OCI-LY7 (cell line): ENCODE data around the gene PCBD2. TPM values are rescaled to one million over a fixed set of nuclear protein-coding genes. Genes with fewer than 3 reads are reported as not detected.

Experiments
- BruUV-seq: library from RNA; stranded (reverse); fragments of 400-500 nt; replicated peaks from 2 replicates; lab custom pipeline; 2021; lab: Mats Ljungman, UMichigan
- CTCF ChIA-PET: fragments of 300-600 bp; sonication (Branson Sonifier 250); formaldehyde crosslinking; loops from one replicate; lab custom pipeline; 2022; ENCODE audit warnings: antibody characterized with exemption; ENCODE audit not compliant: unreplicated experiment; lab: Charles Lee
- POLR2A ChIA-PET: fragments of 300-600 bp; sonication (Branson Sonifier 250); formaldehyde crosslinking; loops from one replicate; lab custom pipeline; 2022; ENCODE audit warnings: antibody characterized with exemption; lab: Charles Lee
- DNase-seq: peaks from one replicate; pipeline ENCODE4 v3.0.0-alpha.2; 2015; ENCODE audit warnings: low spot score
- H2AFZ ChIP-seq: fragments of 200-600 bp; sonication (generic), shearing (Covaris generic); 2 replicates; pipeline ENCODE4 v1.6.1; 2014; ENCODE audit warnings: mild to moderate bottlenecking, antibody characterized with exemption, low read length, moderate library complexity
- H3K27ac ChIP-seq: fragments of 200-600 bp; sonication (generic); 2 replicates; pipeline ENCODE4 v1.5.1; 2014; ENCODE audit warnings: mixed run types, low read depth, mild to moderate bottlenecking, moderate library complexity, low read length, inconsistent platforms; ENCODE audit not compliant: poor library complexity, severe bottlenecking
- H3K36me3 ChIP-seq: fragments of 200-600 bp; sonication (generic); 2 replicates; pipeline ENCODE4 v1.6.1; 2014; ENCODE audit warnings: mild to moderate bottlenecking, antibody characterized with exemption, low read length, moderate library complexity, mixed read lengths; ENCODE audit not compliant: insufficient read depth
- H3K4me1 ChIP-seq: fragments of 200-600 bp; sonication (generic); 2 replicates; pipeline ENCODE4 v1.5.1; 2014; ENCODE audit warnings: mild to moderate bottlenecking, low read length; ENCODE audit not compliant: insufficient read depth, poor library complexity, severe bottlenecking
- H3K4me2 ChIP-seq: fragments of 200-600 bp; sonication (generic); 2 replicates; pipeline ENCODE4 v1.6.1; 2014; ENCODE audit warnings: mild to moderate bottlenecking, low read length
- H3K4me3 ChIP-seq: fragments of 200-600 bp; sonication (generic); 2 replicates; pipeline ENCODE4 v1.5.1; 2014; ENCODE audit warnings: mild to moderate bottlenecking, low read depth, low read length; ENCODE audit not compliant: poor library complexity, severe bottlenecking
- H3K79me2 ChIP-seq: fragments of 200-600 bp; sonication (generic); 2 replicates; pipeline ENCODE4 v1.6.1; 2016; ENCODE audit warnings: low read depth, mild to moderate bottlenecking, low read length, moderate library complexity, mixed read lengths; ENCODE audit not compliant: insufficient read depth
- H3K9me2 ChIP-seq: fragments of 200-600 bp; sonication (generic); 2 replicates; pipeline ENCODE4 v1.6.1; 2016; ENCODE audit warnings: mild to moderate bottlenecking, low read length, mixed read lengths; ENCODE audit not compliant: insufficient read depth
- H3K9me3 ChIP-seq: fragments of 200-600 bp; sonication (generic); 2 replicates; pipeline ENCODE4 v1.6.1; 2014; ENCODE audit warnings: mild to moderate bottlenecking, mixed run types, low read length, mixed read lengths
- H4K20me1 ChIP-seq: fragments of 200-600 bp; sonication (generic); 2 replicates; pipeline ENCODE4 v1.6.1; 2014; ENCODE audit warnings: mild to moderate bottlenecking, antibody characterized with exemption, low read length, moderate library complexity, mixed read lengths; ENCODE audit not compliant: insufficient read depth
- CTCF ChIP-seq: fragments of 200-600 bp; sonication (generic); conservative IDR thresholded peaks from 2 replicates; pipeline ENCODE4 v1.5.1; 2014; ENCODE audit warnings: mild to moderate bottlenecking, antibody characterized with exemption, low read length, moderate library complexity, mixed read lengths
- EZH2phosphoT487 ChIP-seq: fragments of 200-600 bp; sonication (generic); IDR thresholded peaks from 2 replicates; pipeline ENCODE4 v1.6.1; 2018; ENCODE audit warnings: low read depth, borderline replicate concordance, mild to moderate bottlenecking, mixed run types, antibody characterized with exemption, low read length, moderate library complexity, mixed read lengths
- intact Hi-C: fragments of 100-400 bp; cut with micrococcal nuclease; formaldehyde crosslinking; loops from one replicate; pipeline ENCODE4 v1.10.0; 2022; ENCODE audit not compliant: unreplicated experiment
- total RNA-seq, 2 experiments: library from RNA; depleted of rRNA in 1 of 2; stranded (reverse); fragments of >200 nt in 1 of 2; shearing (Covaris generic) in 1 of 2; gene quantifications; 2 replicates each; pipeline ENCODE4 v1.2.3, GENCODE V29; 2014 to 2022

PCBD2 gene
- total RNA-seq, 2 experiments from 2014 or later: 12.2 to 34.3 TPM

GRCh38 chr5:135009736-135010501 is 105.0 kb downstream of the PCBD2 start:
- ChIA-PET POLR2A (no interaction called here), CTCF (interaction anchor here (0.6 kb wide), 1 partner anchor 107 kb away, joined by 13 read pairs; no protein-coding TSS in a partner anchor)
- no peaks in the 10 kb centered on the region for H3K9me2 ChIP-seq
- H3K36me3 ChIP-seq: no peaks in the 10 kb centered on the region
- H3K4me2 ChIP-seq: no peak overlapping the region
- H3K27ac ChIP-seq: no peak overlapping the region
- no peaks in the 10 kb centered on the region for H3K79me2 ChIP-seq
- no peak overlapping the region for H3K4me3 ChIP-seq
- H3K4me1 ChIP-seq: no peaks in the 10 kb centered on the region
- TF ChIP-seq EZH2phosphoT487: no peak
- TF ChIP-seq CTCF: no peak
- no peak for DNase-seq
- intact Hi-C loops: no loop called here
- no peaks in the 10 kb centered on the region for H4K20me1 ChIP-seq
- H2AFZ ChIP-seq: no peak overlapping the region
- no peaks in the 10 kb centered on the region for H3K9me3 ChIP-seq
- BruUV-seq: no TSS peak

GRCh38 chr5:135010502-135011354 is 105.8 kb downstream of the PCBD2 start:
- POLR2A ChIA-PET: no interaction called here
- Histone ChIP-seq H3K4me3 (no peak overlapping the region), H3K4me2 (no peak overlapping the region), H3K27ac (no peak overlapping the region), H3K9me2 (no peaks in the 10 kb centered on the region), H3K36me3 (no peaks in the 10 kb centered on the region), H4K20me1 (no peaks in the 10 kb centered on the region), H3K9me3 (no peaks in the 10 kb centered on the region), H3K79me2 (no peaks in the 10 kb centered on the region), H2AFZ (no peak overlapping the region), H3K4me1 (no peaks in the 10 kb centered on the region)
- no TSS peak for BruUV-seq
- TF ChIP-seq EZH2phosphoT487: no peak
- 0 out of 2 replicates have a peak, but pooled peaks have one; percentile 33 for TF ChIP-seq CTCF
- CTCF ChIA-PET: interaction anchor here (0.6 kb wide), 1 partner anchor 106 kb away, joined by 13 read pairs; no protein-coding TSS in a partner anchor
- DNase-seq: no peak
- intact Hi-C loops: no loop called here
